HFFc6 (cell line): Measurements from ENCODE around the gene RBM23. TPM values are rescaled to one million over a fixed set of nuclear protein-coding genes. Genes with fewer than 3 reads are reported as not detected.

Experiments
- DNase-seq: peaks from one replicate; pipeline ENCODE4 v3.0.0-alpha.2; 2018
- H3K27ac Mint-ChIP-seq: 2 replicates; pipeline ENCODE4 v1.8.0; 2020; ENCODE audit warnings: mild to moderate bottlenecking, mixed read lengths
- H3K27me3 Mint-ChIP-seq: 2 replicates; pipeline ENCODE4 v1.8.0; 2021; ENCODE audit warnings: mild to moderate bottlenecking, moderate library complexity, mixed read lengths; ENCODE audit not compliant: insufficient read depth
- H3K36me3 Mint-ChIP-seq: 2 replicates; pipeline ENCODE4 v1.8.0; 2021; ENCODE audit warnings: low read depth, mixed read lengths
- H3K4me1 Mint-ChIP-seq: 2 replicates; pipeline ENCODE4 v1.8.0; 2020; ENCODE audit warnings: low read depth, mixed read lengths
- H3K4me3 Mint-ChIP-seq: 2 replicates; pipeline ENCODE4 v1.8.0; 2020; ENCODE audit warnings: mild to moderate bottlenecking, moderate library complexity, mixed read lengths
- H3K9me3 Mint-ChIP-seq: 2 replicates; pipeline ENCODE4 v1.8.0; 2020; ENCODE audit warnings: mild to moderate bottlenecking, mixed read lengths
- CTCF ChIP-seq: fragments of 200-600 bp; sonication (generic); IDR thresholded peaks from 2 replicates; pipeline ENCODE4 v1.5.0; 2021; ENCODE audit warnings: antibody characterized with exemption, mild to moderate bottlenecking
- total RNA-seq, 6 experiments: library from RNA; stranded (reverse); fragmentation: NEBNext Ultra II Directional; extraction: Animal tissue kit (Norgen Biotek cat#: 25700); gene quantifications; 2 replicates in 1 of 6; 3 replicates in 5 of 6; pipeline ENCODE4 v1.2.3, GENCODE V29; 2021

RBM23 gene
- total RNA-seq, 6 experiments from 2014 or later = 43.5 to 56.8 (median 52.2) TPM

GRCh38 chr14:22882064-22882463 is 36.9 kb downstream of the RBM23 start:
- H3K27me3 Mint-ChIP-seq = peaks cover 3% of the 10 kb centered on the region
- no peak for TF ChIP-seq CTCF
- peaks cover 27% of the 10 kb centered on the region for H3K4me1 Mint-ChIP-seq
- peaks cover 12% of the 10 kb centered on the region; the same call in 1 of the 2 replicates for H3K36me3 Mint-ChIP-seq
- no peak for DNase-seq
- peak overlapping the region; percentile 3; the same call in 1 of the 2 replicates for H3K4me3 Mint-ChIP-seq
- peak overlapping the region; percentile 54 for H3K27ac Mint-ChIP-seq
- no peaks in the 10 kb centered on the region for H3K9me3 Mint-ChIP-seq

DNA sequence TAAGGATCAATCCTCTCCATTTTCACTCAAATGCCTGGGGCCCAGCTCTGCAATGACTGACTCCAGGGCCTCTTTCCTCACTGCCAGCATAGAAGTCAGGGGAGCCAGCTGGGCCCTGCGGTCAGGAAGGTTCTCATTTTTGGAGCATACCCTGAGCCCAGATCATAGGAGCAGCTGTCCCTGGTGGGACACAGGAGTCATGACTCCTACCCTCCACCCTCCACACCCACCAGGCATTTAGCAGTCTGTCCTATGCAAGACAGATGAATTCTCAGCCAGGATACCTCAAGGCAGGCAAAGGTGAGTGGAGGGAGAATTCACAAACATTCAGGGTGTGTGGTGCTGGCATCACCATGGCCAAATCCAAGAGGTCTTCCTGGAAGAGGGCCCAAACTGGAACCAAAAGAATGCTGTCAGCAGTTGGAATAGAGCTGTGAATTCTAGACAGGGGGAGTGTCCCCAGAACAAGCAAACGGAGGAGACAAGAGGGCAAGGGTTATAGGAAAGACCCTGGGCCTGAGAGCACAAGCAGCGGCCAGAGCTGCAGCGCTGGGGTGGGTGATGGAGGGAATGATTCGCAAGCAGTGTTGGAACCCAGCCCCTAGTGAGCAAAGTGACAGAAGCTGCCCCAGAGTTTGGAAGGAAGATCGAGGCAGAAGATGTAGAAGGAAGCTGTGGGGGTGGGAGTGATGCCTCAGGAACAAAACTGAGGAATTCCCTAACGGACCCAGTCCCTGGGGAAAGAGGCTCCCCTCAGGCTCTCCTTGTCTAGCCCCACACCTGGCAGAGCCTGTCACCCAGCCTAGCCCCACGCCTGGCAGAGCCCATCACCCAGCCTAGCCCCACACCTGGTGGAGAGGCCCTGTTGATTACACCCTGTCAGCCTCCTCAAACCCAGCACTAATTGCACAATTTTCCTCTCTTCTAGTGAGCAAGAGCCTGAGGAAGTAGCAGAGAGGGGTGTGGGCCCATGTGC is 40.4 kb downstream of the RBM23 start:
- H3K27me3 Mint-ChIP-seq = peaks cover 2% of the 10 kb centered on the region

DNA sequence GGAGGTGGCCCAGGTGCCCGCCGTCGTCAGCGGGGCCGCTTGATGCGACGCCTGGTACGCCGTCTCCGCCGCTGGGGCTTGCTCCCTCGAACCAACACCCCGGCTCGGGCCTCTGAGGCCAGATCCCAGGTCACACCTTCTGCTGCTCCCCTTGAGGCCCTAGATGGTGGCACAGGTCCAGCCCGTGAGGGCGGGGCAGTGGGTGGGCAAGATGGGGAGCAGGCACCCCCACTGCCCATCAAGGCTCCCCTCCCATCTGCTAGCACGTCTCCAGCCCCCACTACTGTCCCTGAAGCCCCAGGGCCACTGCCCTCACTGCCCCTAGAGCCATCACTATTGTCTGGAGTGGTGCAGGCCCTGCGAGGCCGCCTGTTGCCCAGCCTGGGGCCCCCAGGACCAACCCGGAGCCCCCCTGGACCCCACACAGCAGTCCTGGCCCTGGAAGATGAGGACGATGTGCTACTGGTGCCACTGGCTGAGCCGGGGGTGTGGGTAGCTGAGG is 41.9 kb downstream of the RBM23 start:
- H3K4me1 Mint-ChIP-seq = peaks cover 23% of the 10 kb centered on the region
- TF ChIP-seq CTCF = no peak
- H3K27me3 Mint-ChIP-seq = peaks cover 3% of the 10 kb centered on the region; the same call in 1 of the 2 replicates
- no peak for DNase-seq
- no peak overlapping the region for H3K4me3 Mint-ChIP-seq
- peaks cover 29% of the 10 kb centered on the region for H3K36me3 Mint-ChIP-seq
- no peak overlapping the region for H3K27ac Mint-ChIP-seq
- H3K9me3 Mint-ChIP-seq = no peaks in the 10 kb centered on the region

More for the DNA sequence above, 40.4 kb downstream of the RBM23 start:
- H3K27ac Mint-ChIP-seq = peak overlapping the region; percentile 36; the same call in 1 of the 2 replicates
- TF ChIP-seq CTCF = no peak
- H3K4me3 Mint-ChIP-seq = no peak overlapping the region
- peaks cover 22% of the 10 kb centered on the region for H3K36me3 Mint-ChIP-seq
- no peak for DNase-seq
- no peaks in the 10 kb centered on the region for H3K9me3 Mint-ChIP-seq
- peaks cover 27% of the 10 kb centered on the region for H3K4me1 Mint-ChIP-seq

DNA sequence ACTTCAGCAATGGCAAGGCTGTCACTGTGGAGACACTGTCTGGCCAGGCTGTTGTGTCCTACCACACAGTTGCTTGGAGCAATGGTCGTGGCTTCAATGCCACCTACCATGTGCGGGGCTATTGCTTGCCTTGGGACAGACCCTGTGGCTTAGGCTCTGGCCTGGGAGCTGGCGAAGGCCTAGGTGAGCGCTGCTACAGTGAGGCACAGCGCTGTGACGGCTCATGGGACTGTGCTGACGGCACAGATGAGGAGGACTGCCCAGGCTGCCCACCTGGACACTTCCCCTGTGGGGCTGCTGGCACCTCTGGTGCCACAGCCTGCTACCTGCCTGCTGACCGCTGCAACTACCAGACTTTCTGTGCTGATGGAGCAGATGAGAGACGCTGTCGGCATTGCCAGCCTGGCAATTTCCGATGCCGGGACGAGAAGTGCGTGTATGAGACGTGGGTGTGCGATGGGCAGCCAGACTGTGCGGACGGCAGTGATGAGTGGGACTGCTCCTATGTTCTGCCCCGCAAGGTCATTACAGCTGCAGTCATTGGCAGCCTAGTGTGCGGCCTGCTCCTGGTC is 43.1 kb downstream of the RBM23 start:
- H3K9me3 Mint-ChIP-seq = no peaks in the 10 kb centered on the region
- peaks cover 24% of the 10 kb centered on the region for H3K4me1 Mint-ChIP-seq
- DNase-seq = no peak
- TF ChIP-seq CTCF = no peak
- no peak overlapping the region for H3K27ac Mint-ChIP-seq
- H3K36me3 Mint-ChIP-seq = peaks cover 29% of the 10 kb centered on the region
- H3K27me3 Mint-ChIP-seq = peaks cover 1% of the 10 kb centered on the region; the same call in 1 of the 2 replicates
- no peak overlapping the region for H3K4me3 Mint-ChIP-seq

- DNase-seq = no peak
- H3K4me3 Mint-ChIP-seq = no peak overlapping the region
Measured at GRCh38 chr14:22875003-22875747, 43.8 kb downstream of the RBM23 start.

More at GRCh38 chr14:22875003-22875747, 43.8 kb downstream of the RBM23 start:
- Mint-ChIP-seq H3K9me3 (no peaks in the 10 kb centered on the region), H3K27ac (no peak overlapping the region), H3K36me3 (peaks cover 29% of the 10 kb centered on the region), H3K27me3 (peaks cover 1% of the 10 kb centered on the region; the same call in 1 of the 2 replicates), H3K4me1 (peaks cover 30% of the 10 kb centered on the region)
- TF ChIP-seq CTCF = no peak
